Central memory CD8-positive, alpha-beta T cell (primary cell): ENCODE measurements around the gene ZNF14.
"Not testable (repeated sequence)": the region's sequence is repeated elsewhere in the genome, so short reads cannot be mapped to it uniquely, and the experiment has no call there.

Source experiments
- ATAC-seq: fragments of 150-1000 bp; cut with Tn5 transposase; replicated peaks from 2 replicates; pipeline ENCODE4 v1.10.0; 2022; ENCODE audit warnings: mild to moderate bottlenecking, moderate FRiP score, moderate number of reproducible peaks; ENCODE audit not compliant: poor library complexity, severe bottlenecking; ENCODE audit errors: extremely low read depth
- DNase-seq, 2 donors: peaks; one replicate each; pipeline ENCODE4 v3.0.0; 2021; ENCODE audit warnings: low spot score in 2 of 2
- H3K27ac Mint-ChIP-seq: one replicate; pipeline ENCODE4 v1.8.0; 2022; ENCODE audit warnings: low read depth, mild to moderate bottlenecking, moderate library complexity, mixed read lengths
- H3K27me3 Mint-ChIP-seq: one replicate; pipeline ENCODE4 v1.8.0; 2022; ENCODE audit warnings: mixed read lengths
- H3K36me3 Mint-ChIP-seq: one replicate; pipeline ENCODE4 v1.8.0; 2022; ENCODE audit warnings: mild to moderate bottlenecking, moderate library complexity, mixed read lengths; ENCODE audit not compliant: insufficient read depth
- H3K4me1 Mint-ChIP-seq: one replicate; pipeline ENCODE4 v1.8.0; 2022; ENCODE audit warnings: mixed read lengths
- H3K4me3 Mint-ChIP-seq: one replicate; pipeline ENCODE4 v1.8.0; 2022; ENCODE audit warnings: mild to moderate bottlenecking, moderate library complexity, mixed read lengths
- H3K9me3 Mint-ChIP-seq: one replicate; pipeline ENCODE4 v1.8.0; 2022; ENCODE audit warnings: mixed read lengths

The ZNF14 gene

DNA sequence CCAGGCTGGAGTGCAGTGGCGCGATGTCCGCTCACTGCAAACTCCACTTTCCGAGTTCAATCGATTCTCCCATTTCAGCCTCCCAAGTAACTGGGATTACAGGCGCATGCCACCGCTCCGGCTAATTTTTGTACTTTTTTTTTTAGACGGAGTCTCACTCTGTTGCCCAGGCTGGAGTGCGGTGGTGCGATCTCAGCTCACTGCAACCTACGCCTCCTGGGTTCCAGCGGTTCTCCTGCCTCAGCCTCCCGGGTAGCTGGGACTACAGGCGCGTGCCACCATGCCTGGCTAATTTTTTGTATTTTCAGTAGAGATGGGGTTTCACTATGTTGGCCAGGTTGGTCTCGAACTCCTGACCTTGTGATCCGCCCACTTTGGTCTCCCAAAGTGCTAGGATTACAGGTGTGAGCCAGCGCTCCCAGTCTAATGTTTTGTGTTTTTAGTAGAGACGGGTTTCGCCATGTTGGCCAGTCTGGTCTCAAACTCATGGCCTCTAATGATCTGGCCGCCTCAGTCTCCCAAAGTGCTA is 67.4 kb downstream of the ZNF14 start:
- not testable (repeated sequence) for ATAC-seq, H3K9me3 Mint-ChIP-seq, DNase-seq, H3K4me3 Mint-ChIP-seq, H3K27me3 Mint-ChIP-seq
- H3K27ac Mint-ChIP-seq = peak overlapping the region; percentile 10
- peaks cover 41% of the 10 kb centered on the region for H3K36me3 Mint-ChIP-seq
- H3K4me1 Mint-ChIP-seq = peaks cover 46% of the 10 kb centered on the region

GRCh38 chr19:19663256-19664120 is 69.4 kb downstream of the ZNF14 start, which contains the start of gene ATP13A1:
ATP13A1 (minus strand) TSS chr19:19663676; CDS start chr19:19663666, 10 bp downstream.
- peak within 1 kb of the TSS; percentile 100 for H3K27ac Mint-ChIP-seq
- peaks cover 33% of the 10 kb centered on the region for H3K4me1 Mint-ChIP-seq
- no peaks in the 10 kb centered on the region for H3K27me3 Mint-ChIP-seq
- H3K9me3 Mint-ChIP-seq = no peaks in the 10 kb centered on the region
- DNase-seq (peak; percentile 84 to 96), ATAC-seq (peak; percentile 65)
- peak within 1 kb of the TSS; percentile 89 for H3K4me3 Mint-ChIP-seq
- H3K36me3 Mint-ChIP-seq = peaks cover 35% of the 10 kb centered on the region

DNA sequence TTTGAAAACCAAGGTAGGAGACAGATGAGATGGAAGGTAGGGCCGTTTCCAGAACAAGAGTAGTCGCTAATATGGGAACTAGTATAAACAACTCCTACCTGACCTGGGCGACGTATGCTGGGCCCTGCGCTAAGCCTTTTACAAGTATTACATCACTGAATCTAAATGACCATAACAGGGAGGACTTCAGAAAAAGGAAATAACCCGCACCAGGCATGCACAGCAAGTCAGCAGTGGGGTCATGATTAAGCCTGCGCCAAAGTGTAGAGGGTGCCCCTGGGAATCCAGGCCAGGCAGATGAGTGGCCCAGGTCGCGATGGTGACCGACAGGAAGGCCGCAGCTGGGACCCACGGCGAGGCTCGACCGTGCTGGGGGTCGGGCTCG is 70.0 kb downstream of the ZNF14 start:
- H3K4me1 Mint-ChIP-seq = peaks cover 27% of the 10 kb centered on the region
- H3K9me3 Mint-ChIP-seq = no peaks in the 10 kb centered on the region
- ATAC-seq = no peak
- no peak for DNase-seq
- H3K27ac Mint-ChIP-seq = peak overlapping the region; percentile 100
- H3K27me3 Mint-ChIP-seq = no peaks in the 10 kb centered on the region
- H3K36me3 Mint-ChIP-seq = peaks cover 34% of the 10 kb centered on the region
- H3K4me3 Mint-ChIP-seq = peak overlapping the region; percentile 89

GRCh38 chr19:19662344-19662743 is 70.6 kb downstream of the ZNF14 start:
- H3K36me3 Mint-ChIP-seq = peaks cover 33% of the 10 kb centered on the region
- no peaks in the 10 kb centered on the region for H3K27me3 Mint-ChIP-seq
- peak overlapping the region; percentile 89 for H3K4me3 Mint-ChIP-seq
- no peak for ATAC-seq
- H3K9me3 Mint-ChIP-seq = no peaks in the 10 kb centered on the region
- DNase-seq = no peak
- peaks cover 27% of the 10 kb centered on the region for H3K4me1 Mint-ChIP-seq
- peak overlapping the region; percentile 100 for H3K27ac Mint-ChIP-seq

- H3K27me3 Mint-ChIP-seq = no peaks in the 10 kb centered on the region
- peak; percentile 45 for ATAC-seq
- H3K27ac Mint-ChIP-seq = peak overlapping the region; percentile 100
- DNase-seq = peak in 1 of 2 donors; percentile 76
- peak overlapping the region; percentile 89 for H3K4me3 Mint-ChIP-seq
- H3K4me1 Mint-ChIP-seq = peaks cover 27% of the 10 kb centered on the region
- no peaks in the 10 kb centered on the region for H3K9me3 Mint-ChIP-seq
- peaks cover 33% of the 10 kb centered on the region for H3K36me3 Mint-ChIP-seq
Measured at GRCh38 chr19:19661675-19662251, 71.1 kb downstream of the ZNF14 start.

DNA sequence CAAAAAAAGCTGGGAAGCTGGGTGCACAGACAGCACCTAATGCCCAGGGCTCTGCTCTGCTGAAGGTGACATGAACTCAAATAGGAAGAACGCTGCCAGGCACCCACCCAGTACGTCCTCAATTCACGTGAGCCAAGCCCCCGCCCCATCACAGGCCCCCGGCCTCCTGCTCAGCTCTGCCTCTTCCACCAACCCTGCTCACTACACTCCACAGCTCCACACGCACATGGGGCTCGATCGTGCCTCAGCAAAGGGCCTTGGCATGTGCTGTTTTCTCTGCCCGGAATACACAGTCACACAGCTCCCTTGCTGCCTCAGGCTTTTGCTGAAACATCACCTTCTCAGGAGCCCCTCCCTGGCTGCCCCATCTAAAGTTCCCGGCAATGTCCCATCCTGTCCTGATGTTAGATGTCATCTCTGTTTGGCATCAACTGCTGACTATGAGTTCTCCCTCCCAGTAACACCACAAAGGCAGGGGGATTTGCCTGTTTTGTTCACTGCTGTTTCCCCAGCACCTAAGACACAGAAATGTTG is 71.7 kb downstream of the ZNF14 start:
- Mint-ChIP-seq H3K27ac (peak overlapping the region; percentile 100), H3K4me1 (peaks cover 27% of the 10 kb centered on the region), H3K4me3 (peak overlapping the region; percentile 89), H3K36me3 (peaks cover 35% of the 10 kb centered on the region), H3K27me3 (no peaks in the 10 kb centered on the region), H3K9me3 (no peaks in the 10 kb centered on the region)
- ATAC-seq (no peak), DNase-seq (no peak)
